GM18519 (cell line): Measurements from ENCODE around the gene CIDEA.
"Not testable (repeated sequence)": the region's sequence is repeated elsewhere in the genome, so short reads cannot be mapped to it uniquely, and the experiment has no call there.

Experiments used
- ATAC-seq: cut with Tn5 transposase; IDR thresholded peaks from one replicate; pipeline ENCODE4 v1.9.1; 2021; ENCODE audit warnings: mild to moderate bottlenecking, moderate library complexity; ENCODE audit not compliant: unreplicated experiment, low FRiP score

Gene CIDEA

DNA sequence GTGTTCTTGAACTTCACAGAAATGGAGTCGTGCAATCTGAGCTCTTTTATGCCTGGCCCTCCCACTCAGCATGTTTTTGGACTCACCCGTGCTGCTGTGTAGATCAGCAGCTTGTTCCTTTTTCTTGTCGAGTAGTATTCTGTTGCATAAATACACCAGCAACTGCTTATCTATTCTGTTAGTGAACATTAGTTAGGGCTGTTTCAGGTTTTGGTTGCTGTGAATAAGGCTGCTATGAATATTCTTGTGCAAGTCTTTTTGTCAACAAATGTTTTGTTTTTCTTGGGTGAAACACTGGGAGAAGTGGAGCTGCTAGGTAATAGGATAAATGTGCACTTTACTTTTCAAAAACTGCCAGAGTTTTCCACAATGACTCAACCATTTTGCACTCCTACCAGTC lies 15.3 kb upstream of the CIDEA start:
- no peak for ATAC-seq

DNA sequence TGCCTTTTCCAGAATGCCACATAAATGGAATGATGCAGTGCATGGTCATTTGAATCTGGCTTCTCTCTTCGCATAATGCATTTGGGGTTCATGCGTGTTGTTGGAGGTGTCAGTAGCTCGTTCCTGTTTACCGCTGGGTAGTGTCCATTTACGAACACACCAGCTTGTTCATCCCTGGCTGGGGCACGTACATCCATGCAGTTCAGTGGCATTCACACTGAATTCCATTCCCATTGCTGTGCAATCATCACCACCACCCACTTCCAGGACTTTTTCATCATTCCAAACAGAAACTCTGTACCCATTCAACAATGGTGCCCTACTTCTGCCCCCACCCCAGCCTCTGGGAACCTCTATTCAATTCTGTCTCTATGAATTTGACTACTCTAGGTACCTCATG lies 14.7 kb upstream of the CIDEA start:
- no peak for ATAC-seq

DNA sequence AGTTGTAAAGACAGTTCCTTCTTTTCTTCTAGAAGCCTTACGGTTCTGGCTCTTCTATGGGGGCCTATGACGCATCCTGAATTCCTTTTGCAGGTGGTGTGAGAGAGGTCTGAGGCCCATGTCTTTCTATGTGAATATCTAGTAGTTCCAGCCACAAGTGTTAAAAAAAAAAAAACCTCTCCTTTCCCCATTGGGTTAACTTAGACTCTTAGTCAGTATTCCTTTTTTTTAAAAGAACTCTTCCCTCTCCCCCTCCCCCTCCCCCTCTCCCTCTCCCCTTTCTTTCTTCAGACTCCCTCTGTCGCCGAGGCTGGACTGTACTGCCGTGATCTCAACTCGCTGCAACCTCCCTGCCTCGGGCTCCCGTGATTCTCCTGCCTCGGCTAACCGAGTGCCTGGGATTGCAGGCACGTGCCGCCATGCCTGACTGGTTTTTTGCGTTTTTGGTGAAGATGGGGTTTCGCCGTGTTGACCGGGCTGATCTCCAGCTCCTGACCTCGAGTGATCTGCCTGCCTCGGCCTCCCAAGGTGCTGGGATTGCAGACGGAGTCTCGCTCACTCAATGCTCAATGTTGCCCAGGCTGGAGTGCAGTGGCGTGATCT lies 11.4 kb upstream of the CIDEA start:
- no peak for ATAC-seq

DNA sequence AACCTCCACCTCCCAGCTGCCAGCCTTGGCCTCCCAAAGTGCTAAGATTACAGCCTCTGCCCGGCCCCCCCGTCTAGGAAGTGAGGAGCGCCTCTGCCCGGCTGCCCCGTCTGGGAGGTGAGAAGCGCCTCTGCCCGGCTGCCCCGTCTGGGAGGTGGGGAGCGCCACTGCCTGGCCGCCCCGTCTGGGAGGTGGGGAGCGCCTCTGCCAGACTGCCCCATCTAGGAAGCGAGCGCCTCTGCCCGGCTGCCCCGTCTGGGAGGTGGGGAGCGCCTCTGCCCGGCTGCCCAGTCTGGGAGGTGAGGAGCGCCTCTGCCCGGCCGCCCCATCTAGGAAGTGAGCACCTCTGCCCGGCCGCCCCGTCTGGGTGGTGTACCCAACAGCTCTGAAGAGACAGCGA lies 10.9 kb upstream of the CIDEA start:
- ATAC-seq, result not testable (repeated sequence)

DNA sequence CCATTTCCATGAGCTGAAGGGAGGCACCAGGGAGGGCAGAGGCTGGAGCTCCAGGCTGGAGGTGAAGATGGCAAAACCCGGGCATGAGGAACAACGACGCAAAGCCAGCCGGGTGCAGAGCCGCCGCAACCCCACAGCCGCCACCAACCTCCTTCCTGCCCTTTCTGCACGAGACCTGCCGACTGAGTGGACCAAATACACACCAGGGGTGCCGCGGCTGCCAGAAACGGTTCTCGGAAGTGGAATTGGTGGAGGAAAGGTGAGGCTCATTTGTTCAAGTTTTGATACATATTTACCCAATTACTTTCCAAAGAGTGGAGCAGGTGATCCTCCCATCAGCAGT lies 8.4 kb upstream of the CIDEA start:
- no peak for ATAC-seq

DNA sequence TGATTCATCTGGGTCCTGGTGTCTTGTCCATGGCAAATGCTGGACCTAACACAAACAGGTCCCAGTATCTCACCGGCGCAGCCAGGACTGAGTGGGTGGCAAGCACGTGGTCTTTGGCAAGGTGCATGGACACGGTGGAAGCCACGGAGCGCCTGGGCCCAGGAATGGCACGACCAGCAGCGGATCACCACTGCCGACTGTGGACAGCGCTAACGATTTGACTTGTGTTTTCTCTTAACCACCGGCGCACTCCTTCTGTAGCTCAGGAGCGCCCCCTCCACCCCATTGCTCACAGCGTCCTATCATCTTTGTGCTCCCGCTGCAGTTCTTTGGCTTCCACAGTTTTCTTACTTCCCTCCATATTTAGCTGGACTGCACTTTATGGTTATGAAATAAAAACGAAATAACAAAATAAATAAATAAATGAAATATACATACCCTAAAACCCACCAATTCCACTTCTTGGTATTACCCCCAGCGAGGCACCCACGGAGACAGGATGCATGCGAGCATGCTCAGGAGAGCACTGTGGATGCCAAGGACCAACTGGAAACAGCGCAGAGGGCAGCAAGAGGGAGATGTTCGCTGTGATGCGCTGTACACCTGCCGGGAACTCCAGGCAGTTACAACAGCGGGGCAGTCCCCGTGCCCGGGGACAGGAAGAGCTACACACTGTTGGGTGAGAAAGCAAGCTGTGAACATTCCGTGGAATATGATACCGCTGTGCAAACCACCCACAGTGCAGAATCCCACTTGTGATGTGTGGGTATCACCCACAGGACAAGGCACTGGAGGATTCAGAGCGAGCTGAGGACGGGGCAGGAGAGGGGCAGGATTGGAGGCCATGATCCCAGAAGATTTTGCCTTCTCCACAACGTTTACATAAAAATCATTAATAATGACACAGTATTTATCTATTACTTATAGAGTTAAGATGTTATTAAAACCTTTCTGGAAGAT lies 7.0 kb upstream of the CIDEA start:
- ATAC-seq, result no peak

DNA sequence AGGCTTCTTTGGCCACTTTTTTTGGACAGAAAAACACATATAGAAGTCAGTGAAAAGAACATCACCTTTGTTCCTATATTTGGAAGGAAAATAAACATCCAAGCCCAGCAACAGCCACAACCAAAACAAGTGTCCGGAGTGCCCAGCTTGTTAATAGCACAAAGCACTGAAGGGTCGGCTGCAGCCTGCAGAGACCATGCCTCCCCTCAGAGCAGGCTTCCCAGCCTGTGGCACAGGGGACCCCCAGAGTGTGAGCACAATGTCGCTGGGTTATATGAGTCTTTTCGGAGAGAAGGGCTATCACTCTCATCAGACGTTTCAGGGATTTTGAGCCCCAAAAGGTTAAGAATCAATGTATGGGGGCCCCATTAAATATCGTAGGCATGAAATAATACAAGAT lies 6.2 kb upstream of the CIDEA start:
- no peak for ATAC-seq

DNA sequence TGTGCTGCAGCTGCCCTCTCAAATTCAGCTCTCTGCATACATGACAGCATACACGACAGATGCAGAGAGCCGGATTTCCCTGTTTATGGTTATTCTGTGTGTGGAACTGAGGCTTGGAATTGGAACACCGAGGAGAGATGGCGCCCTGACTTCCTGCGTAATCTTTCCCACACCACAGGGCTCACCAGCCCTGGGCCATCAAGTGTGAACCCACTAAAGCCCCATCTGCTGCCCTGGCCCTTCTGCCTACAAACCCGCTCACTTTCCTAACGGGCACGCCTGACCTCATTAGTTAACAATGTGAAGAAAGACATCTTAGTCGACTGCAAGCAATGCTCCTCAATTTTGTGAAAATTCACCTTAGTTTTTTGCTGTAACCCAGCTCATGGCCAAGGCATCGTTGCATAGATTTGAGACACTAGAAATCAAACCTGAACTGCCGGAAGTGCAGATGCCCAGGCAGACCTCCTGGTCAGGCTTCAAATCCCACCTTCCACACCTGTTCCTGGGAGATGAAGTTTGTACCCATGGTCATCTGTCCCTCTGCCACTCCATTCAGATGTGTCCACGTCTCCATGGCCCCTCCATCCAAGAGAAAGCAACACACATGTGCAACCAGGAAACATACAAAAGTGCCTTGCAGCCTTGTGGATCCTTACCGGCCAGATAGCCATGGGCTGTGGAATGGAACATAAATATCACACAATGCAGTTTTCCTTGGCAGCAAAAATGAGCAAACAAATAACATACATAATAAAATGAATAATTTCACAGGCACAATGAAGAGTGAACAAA lies 5.0 kb upstream of the CIDEA start:
- no peak for ATAC-seq

DNA sequence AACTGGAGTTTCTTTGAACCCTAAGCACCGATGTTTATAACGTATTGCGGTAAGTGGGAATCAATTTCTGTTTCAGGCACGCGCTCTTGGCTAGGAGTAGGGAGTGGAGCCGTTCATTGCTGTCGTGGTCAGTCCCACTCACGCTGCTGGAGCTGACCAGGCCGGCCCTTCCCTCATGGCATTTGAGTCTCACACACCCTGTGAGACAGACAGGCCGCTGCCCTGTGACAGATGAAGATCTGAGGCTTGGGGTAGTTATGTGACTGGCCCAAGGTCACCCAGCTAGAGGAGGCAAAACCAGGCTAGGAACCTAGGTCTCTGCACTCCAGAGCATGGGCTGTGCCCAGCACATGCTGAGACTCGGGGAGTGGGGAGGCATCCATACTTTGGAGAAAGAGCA lies 2.9 kb upstream of the CIDEA start:
- ATAC-seq, result no peak

DNA sequence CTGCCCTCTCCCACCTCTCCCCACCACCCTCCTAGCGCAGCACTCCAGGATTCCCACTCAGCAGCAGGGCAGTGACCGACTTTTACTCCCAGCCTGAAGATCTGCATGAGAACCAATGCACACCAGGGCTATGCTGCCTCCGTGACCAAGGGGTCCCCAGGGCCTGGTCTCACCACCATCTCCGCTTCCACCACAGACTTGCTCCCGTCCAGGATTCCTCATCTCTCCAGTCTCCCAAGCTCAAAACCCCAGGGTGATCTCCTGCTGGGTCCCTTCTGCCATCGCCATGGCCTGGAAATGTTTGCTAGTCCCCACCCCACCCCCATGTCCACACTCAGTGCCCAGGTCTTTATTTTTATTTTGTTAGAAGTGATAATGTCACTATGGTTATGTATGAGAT lies 2.1 kb upstream of the CIDEA start:
- no peak for ATAC-seq

DNA sequence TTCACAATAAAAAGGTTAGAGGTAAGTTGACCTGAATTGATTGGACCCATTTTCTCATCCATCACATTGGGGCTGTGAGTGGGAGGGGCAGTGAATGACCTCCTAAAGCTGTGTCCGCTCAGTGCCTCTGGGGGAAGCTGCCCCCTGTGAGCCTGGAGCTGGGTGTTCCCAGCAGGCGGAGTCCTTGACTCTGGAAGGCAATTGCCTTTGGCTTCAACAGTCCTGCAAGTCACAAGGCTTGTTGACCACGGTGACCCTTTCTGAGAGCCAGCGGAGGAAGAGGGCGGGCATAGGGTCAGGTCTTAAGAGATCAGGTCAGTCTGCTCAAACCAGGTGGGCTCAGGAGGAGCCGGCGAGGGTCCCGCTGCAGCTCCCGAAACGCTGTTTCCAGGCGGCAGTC lies 1.1 kb upstream of the CIDEA start:
- no peak for ATAC-seq

DNA sequence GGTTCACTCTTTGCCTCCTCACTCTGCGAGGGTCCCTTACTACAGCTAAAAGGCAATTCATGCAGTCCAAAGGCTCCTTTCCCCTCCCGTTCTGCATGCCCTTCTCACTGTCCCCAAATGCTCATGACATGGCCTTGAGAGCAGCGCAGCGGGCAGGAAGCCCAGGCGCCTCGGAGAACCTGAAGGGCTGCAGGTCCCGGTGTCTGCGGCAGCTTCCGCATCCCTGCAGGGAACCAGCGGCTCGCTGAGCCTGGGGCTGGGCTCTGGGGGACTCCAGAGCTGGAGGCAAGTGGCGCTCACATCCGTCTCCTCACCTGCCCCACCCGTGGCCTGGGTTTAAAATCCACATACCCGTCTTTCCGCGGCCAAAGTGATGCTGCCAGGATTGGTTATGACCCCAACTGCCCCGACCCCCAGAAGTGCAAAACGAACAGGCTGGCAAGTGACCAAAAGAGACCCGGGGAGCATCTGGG lies 462 bp upstream of the CIDEA start:
- no peak for ATAC-seq

DNA sequence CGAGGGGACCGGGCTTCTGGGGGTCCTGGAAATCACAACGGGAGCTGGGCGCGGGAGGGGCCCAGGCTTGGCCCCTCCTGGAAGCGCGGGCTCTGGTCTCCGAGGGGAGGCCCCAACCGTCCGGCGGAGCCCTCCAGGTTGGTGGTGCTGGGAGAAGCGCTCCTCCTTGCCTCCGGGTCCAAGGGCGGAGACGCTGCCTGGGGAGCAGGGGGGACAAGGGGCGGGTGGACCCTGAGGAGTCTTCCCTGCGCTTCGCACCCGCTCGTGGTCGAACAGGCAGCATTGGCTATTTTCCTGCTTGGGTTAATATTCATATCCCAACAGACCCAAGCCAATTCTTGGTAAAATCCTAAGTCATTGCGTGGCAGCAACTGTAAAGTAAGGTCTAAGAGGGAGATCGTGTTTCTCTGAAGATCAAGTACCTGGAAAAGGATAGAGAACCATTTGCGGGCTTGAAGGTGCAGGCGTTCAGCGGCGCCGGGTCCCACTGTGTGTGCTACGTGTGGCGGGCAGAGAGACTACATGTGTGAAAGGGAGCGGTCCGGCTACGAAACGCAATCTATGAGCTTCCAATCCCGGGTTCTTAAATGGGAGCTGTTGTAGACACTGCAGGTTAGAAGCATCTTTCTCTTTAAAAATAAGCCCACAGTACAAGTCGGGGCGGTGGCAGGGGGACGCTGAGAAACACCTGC lies 805 bp downstream of the CIDEA start:
- ATAC-seq, result no peak

DNA sequence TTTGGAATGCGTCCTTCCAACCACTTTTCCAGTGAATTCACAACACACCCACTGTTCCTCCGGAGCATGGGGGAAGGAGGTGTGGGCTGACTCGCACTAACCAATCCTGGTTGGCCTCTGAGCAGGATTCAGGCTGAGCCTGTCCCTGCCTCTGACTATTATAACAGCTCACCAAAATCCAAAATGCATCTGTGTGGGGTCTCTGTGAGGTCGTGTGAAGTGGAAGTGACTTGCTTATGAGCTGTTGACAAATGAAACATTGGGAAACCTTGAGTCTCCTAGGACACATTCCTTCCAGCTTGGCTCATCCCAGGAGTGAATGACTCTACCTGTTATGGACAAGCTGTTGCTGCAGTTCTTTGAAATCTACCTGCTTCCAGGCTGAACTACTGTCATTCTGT lies 1.5 kb downstream of the CIDEA start:
- ATAC-seq, result no peak

DNA sequence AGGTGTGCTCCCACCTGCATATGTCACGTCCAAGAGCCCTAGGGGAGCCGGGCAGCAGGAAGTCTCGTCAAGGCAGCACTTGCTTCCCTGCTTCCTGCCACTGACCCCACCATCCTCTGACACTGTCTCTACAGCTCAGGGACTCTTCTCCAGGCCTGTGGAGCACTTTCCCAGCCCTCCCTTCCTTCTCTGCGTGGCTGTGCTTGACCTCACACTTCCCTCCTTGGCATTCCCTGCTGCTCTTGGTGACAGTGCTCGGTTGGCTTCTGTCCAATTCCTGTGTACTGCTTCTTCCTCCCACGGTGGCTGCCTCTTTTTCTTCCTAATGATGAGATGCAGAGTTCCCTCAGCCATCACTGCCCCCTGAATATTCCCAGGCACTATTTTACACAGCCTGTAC lies 2.8 kb downstream of the CIDEA start:
- no peak for ATAC-seq

DNA sequence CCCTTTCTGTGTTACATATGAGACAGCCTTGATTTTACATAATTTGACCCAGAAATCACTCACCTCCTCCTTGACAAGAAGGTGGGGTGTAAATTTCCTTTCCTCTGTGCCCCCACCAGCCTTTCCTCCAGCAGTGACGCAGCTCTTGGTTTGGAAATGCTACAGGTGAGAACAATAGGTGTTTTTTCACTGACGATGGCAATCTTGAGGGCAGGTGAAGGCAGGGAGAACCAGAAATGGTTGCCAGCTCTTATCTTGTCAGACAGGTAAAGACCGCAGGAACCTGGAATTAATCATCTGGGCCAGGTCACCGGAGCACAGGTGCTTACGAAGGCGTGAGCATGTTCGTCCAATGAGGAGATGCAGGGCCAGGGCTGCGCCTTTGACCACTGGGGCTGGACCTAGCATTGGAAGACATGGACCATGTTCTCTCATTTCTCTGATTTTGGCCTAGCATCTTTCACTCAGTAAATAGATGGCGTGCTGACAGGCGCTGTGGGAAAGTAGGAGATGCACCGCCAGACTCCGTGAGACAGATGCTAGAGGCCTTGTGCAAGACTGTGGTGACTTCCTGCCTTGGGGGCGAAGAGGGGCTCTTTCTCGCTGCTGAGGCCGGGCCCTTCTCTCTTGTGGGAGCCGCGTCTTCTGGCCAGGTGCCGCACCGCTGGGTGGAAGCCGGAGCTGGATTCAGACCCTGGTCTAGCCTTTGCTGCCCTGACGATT lies 4.0 kb downstream of the CIDEA start:
- ATAC-seq, result no peak

DNA sequence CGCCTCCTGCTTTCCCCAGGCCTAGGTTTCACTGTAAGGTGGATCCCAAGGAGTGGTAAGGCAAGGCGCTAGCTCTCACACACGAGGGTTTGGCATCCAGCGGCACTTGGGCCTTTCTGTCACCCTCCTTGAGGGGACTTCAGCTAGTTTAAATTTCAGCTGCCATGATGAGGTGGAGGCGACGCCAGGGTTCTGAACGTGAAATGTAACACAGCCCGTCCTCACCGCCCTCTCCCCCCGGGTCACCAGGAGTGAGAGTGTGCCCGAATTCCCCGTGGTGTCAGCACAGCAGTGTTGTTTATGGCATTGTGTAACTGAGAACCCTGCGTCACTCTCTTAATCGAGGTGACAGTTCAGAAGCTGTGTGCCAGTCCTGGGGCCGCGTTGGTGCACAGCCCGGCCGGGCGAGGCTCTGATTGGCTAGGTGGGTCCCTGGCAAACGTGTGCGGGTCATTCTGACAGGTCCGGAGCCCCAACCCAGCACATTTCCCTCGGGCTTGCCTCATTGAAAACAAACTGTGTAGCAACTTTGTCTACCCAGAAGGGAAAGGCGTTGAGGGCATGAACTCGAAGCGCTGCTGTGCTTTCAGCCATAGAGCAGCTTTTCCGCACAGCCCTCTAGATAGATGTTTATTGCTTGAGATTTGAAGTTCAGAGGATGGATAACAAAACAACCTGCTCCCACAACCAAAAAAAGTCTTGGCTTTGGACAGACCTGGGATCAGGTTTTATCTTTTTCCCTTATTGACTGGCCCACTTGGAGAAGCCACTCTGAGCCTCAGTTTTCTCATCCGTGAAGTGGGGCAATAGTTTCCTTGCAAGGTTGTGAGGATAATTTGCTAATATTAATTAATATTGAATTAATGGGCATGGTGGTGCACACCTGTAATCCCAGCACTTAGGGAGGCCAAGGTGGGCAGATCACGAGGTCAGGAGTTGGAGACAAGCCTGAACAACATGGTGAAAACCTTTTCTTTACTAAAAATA lies 4.9 kb downstream of the CIDEA start:
- no peak for ATAC-seq

DNA sequence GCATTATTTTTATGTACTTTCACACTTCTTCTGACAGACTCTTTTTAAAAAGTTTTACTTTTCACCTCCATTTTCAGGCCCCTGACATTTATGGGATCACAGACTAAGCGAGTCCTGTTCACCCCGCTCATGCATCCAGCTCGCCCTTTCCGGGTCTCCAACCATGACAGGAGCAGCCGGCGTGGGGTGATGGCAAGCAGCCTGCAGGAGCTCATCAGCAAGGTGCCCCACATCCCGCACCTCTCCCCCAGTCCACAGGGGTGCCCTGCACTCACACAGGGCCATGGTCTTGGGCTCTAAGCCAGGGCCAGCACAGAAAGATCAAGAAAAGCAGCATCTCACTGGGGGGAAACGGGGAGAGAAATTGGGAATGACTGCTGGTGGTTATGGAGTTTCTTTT lies 8.6 kb downstream of the CIDEA start:
- no peak for ATAC-seq

DNA sequence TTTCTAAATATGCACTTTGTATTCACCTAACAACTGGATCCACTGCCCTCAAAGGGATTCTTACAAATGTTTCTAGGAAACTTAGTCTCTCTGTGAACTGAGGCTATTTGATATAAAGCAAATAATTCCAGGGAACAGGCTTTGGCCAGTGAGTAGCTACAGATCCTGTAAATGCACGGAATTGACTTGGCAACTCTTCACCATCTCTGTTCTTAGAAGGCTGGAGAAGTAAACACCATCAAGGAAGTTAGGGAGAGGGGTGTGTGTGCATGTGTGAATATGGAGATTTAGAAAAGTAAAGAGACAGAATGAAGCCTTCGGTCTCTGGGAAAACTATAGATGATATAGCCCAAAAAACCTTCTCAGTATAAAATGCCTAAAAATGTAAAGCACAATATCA lies 10.7 kb downstream of the CIDEA start:
- ATAC-seq, result no peak
